Stimulated activated naive CD8-positive, alpha-beta T cell treated with anti-CD3 and anti-CD28 coated beads, Interleukin-15, Interleukin-2, amounts not matched to agents 100 ng/mL and 50 ng/mL, for 24 hours (primary cell): ENCODE data around the gene HERC6.
"Not testable (repeated sequence)": the region's sequence is repeated elsewhere in the genome, so short reads cannot be mapped to it uniquely, and the experiment has no call there.

Experiments
- H3K27ac Mint-ChIP-seq: one replicate; pipeline ENCODE4 v1.8.0; 2021; ENCODE audit warnings: mild to moderate bottlenecking, mixed read lengths
- H3K27me3 Mint-ChIP-seq: one replicate; pipeline ENCODE4 v1.8.0; 2021; ENCODE audit warnings: mixed read lengths
- H3K36me3 Mint-ChIP-seq: one replicate; pipeline ENCODE4 v1.8.0; 2021; ENCODE audit warnings: low read depth, mixed read lengths
- H3K4me1 Mint-ChIP-seq: one replicate; pipeline ENCODE4 v1.8.0; 2021; ENCODE audit warnings: low read depth, mixed read lengths
- H3K4me3 Mint-ChIP-seq: one replicate; pipeline ENCODE4 v1.8.0; 2021; ENCODE audit warnings: mild to moderate bottlenecking, mixed read lengths
- H3K9me3 Mint-ChIP-seq: one replicate; pipeline ENCODE4 v1.8.0; 2021; ENCODE audit warnings: mixed read lengths

Gene HERC6

GRCh38 chr4:88378691-88379559 lies at the start of gene HERC6:
TSS of gene HERC6 (plus strand) at chr4:88378852. CDS start at chr4:88378922, 70 bp downstream.
- H3K27me3 Mint-ChIP-seq = no peaks in the 10 kb centered on the region
- peaks cover 8% of the 10 kb centered on the region for H3K36me3 Mint-ChIP-seq
- H3K27ac Mint-ChIP-seq = peak within 1 kb of the TSS; percentile 80
- H3K9me3 Mint-ChIP-seq = no peaks in the 10 kb centered on the region
- peak within 1 kb of the TSS; percentile 85 for H3K4me3 Mint-ChIP-seq
- peaks cover 45% of the 10 kb centered on the region for H3K4me1 Mint-ChIP-seq

GRCh38 chr4:88333741-88334405 lies 44.8 kb upstream of the HERC6 start:
- H3K4me3 Mint-ChIP-seq = no peak overlapping the region
- no peaks in the 10 kb centered on the region for H3K36me3 Mint-ChIP-seq
- H3K27ac Mint-ChIP-seq = no peak overlapping the region

GRCh38 chr4:88335092-88335665 lies 43.5 kb upstream of the HERC6 start:
- no peaks in the 10 kb centered on the region for H3K4me1 Mint-ChIP-seq
- no peaks in the 10 kb centered on the region for H3K27me3 Mint-ChIP-seq
- H3K27ac Mint-ChIP-seq = no peak overlapping the region

More at GRCh38 chr4:88333741-88334405, 44.8 kb upstream of the HERC6 start:
- Mint-ChIP-seq H3K9me3 (no peaks in the 10 kb centered on the region), H3K4me1 (no peaks in the 10 kb centered on the region), H3K27me3 (no peaks in the 10 kb centered on the region)

GRCh38 chr4:88341227-88342192 lies 37.1 kb upstream of the HERC6 start:
- Mint-ChIP-seq H3K27ac (no peak overlapping the region), H3K4me3 (no peak overlapping the region), H3K27me3 (no peaks in the 10 kb centered on the region), H3K4me1 (no peaks in the 10 kb centered on the region), H3K36me3 (no peaks in the 10 kb centered on the region), H3K9me3 (no peaks in the 10 kb centered on the region)

More at GRCh38 chr4:88335092-88335665, 43.5 kb upstream of the HERC6 start:
- Mint-ChIP-seq H3K9me3 (no peaks in the 10 kb centered on the region), H3K4me3 (no peak overlapping the region), H3K36me3 (no peaks in the 10 kb centered on the region)

GRCh38 chr4:88346902-88347301 lies 31.8 kb upstream of the HERC6 start:
- not testable (repeated sequence) for H3K27me3 Mint-ChIP-seq, H3K36me3 Mint-ChIP-seq, H3K9me3 Mint-ChIP-seq, H3K4me3 Mint-ChIP-seq, H3K4me1 Mint-ChIP-seq, H3K27ac Mint-ChIP-seq

- not testable (repeated sequence) for H3K4me1 Mint-ChIP-seq, H3K4me3 Mint-ChIP-seq, H3K9me3 Mint-ChIP-seq, H3K36me3 Mint-ChIP-seq, H3K27me3 Mint-ChIP-seq, H3K27ac Mint-ChIP-seq
These were observed 29.9 kb upstream of the HERC6 start for GRCh38 chr4:88348761-88349160.

GRCh38 chr4:88350786-88351185 lies 27.9 kb upstream of the HERC6 start:
- Mint-ChIP-seq H3K36me3 (no peaks in the 10 kb centered on the region), H3K9me3 (peaks cover 9% of the 10 kb centered on the region), H3K4me3 (no peak overlapping the region), H3K27ac (no peak overlapping the region), H3K27me3 (no peaks in the 10 kb centered on the region), H3K4me1 (no peaks in the 10 kb centered on the region)

- H3K4me3 Mint-ChIP-seq = no peak overlapping the region
- H3K27me3 Mint-ChIP-seq = no peaks in the 10 kb centered on the region
- no peaks in the 10 kb centered on the region for H3K36me3 Mint-ChIP-seq
- peaks cover 9% of the 10 kb centered on the region for H3K9me3 Mint-ChIP-seq
- no peak overlapping the region for H3K27ac Mint-ChIP-seq
- H3K4me1 Mint-ChIP-seq = no peaks in the 10 kb centered on the region
These were observed 26.5 kb upstream of the HERC6 start for GRCh38 chr4:88352062-88352740.

- Mint-ChIP-seq H3K27ac (no peak overlapping the region), H3K9me3 (peaks cover 9% of the 10 kb centered on the region), H3K36me3 (no peaks in the 10 kb centered on the region), H3K27me3 (no peaks in the 10 kb centered on the region), H3K4me1 (no peaks in the 10 kb centered on the region), H3K4me3 (no peak overlapping the region)
These were observed 25.3 kb upstream of the HERC6 start for GRCh38 chr4:88353324-88353723.

- no peaks in the 10 kb centered on the region for H3K27me3 Mint-ChIP-seq
- no peak overlapping the region for H3K27ac Mint-ChIP-seq
- no peaks in the 10 kb centered on the region for H3K36me3 Mint-ChIP-seq
- no peaks in the 10 kb centered on the region for H3K4me1 Mint-ChIP-seq
- no peak overlapping the region for H3K4me3 Mint-ChIP-seq
- peaks cover 12% of the 10 kb centered on the region for H3K9me3 Mint-ChIP-seq
These were observed 21.9 kb upstream of the HERC6 start for GRCh38 chr4:88356771-88357170.

GRCh38 chr4:88357262-88357661 lies 21.4 kb upstream of the HERC6 start:
- no peak overlapping the region for H3K27ac Mint-ChIP-seq

GRCh38 chr4:88359558-88359957 lies 19.1 kb upstream of the HERC6 start:
- Mint-ChIP-seq H3K4me3 (no peak overlapping the region), H3K4me1 (no peaks in the 10 kb centered on the region), H3K27ac (no peak overlapping the region), H3K36me3 (no peaks in the 10 kb centered on the region), H3K9me3 (peaks cover 10% of the 10 kb centered on the region), H3K27me3 (no peaks in the 10 kb centered on the region)

More at GRCh38 chr4:88357262-88357661, 21.4 kb upstream of the HERC6 start:
- Mint-ChIP-seq H3K4me1 (no peaks in the 10 kb centered on the region), H3K36me3 (no peaks in the 10 kb centered on the region), H3K27me3 (no peaks in the 10 kb centered on the region), H3K4me3 (no peak overlapping the region), H3K9me3 (peaks cover 8% of the 10 kb centered on the region)

GRCh38 chr4:88360256-88360655 lies 18.4 kb upstream of the HERC6 start:
- Mint-ChIP-seq H3K4me1 (no peaks in the 10 kb centered on the region), H3K27me3 (no peaks in the 10 kb centered on the region), H3K36me3 (no peaks in the 10 kb centered on the region), H3K27ac (no peak overlapping the region), H3K4me3 (no peak overlapping the region), H3K9me3 (peaks cover 10% of the 10 kb centered on the region)

- Mint-ChIP-seq H3K27ac (no peak overlapping the region), H3K36me3 (no peaks in the 10 kb centered on the region), H3K4me3 (no peak overlapping the region), H3K4me1 (no peaks in the 10 kb centered on the region), H3K9me3 (peaks cover 10% of the 10 kb centered on the region), H3K27me3 (no peaks in the 10 kb centered on the region)
These were observed 17.9 kb upstream of the HERC6 start for GRCh38 chr4:88360791-88361190.
